Osteoblast (primary cell): ENCODE measurements around the gene C14orf180. TPM values are rescaled to one million over a fixed set of nuclear protein-coding genes. Genes with fewer than 3 reads are reported as not detected.

ENCODE experiments used
- DNase-seq: peaks from one replicate; pipeline ENCODE4 v3.0.0; 2011; ENCODE audit warnings: low spot score, mixed read lengths; ENCODE audit not compliant: insufficient read length; ENCODE audit errors: missing footprints
- H2AFZ ChIP-seq: 2 replicates; pipeline ENCODE4 v1.6.0; 2011; ENCODE audit warnings: mild to moderate bottlenecking, low read length
- H3K27ac ChIP-seq: 2 replicates; pipeline ENCODE4 v1.5.1; 2011; ENCODE audit warnings: mild to moderate bottlenecking, low read depth, low read length, moderate library complexity
- H3K27me3 ChIP-seq: 2 replicates; pipeline ENCODE4 v1.6.0; 2012; ENCODE audit warnings: mild to moderate bottlenecking, control low read depth, inconsistent platforms, low read length, moderate library complexity; ENCODE audit not compliant: insufficient read depth
- H3K36me3 ChIP-seq: 2 replicates; pipeline ENCODE4 v1.5.1; 2011; ENCODE audit warnings: mild to moderate bottlenecking, low read length, control low read depth, moderate library complexity; ENCODE audit not compliant: insufficient read depth
- H3K4me1 ChIP-seq: 2 replicates; pipeline ENCODE4 v1.5.1; 2011; ENCODE audit warnings: mild to moderate bottlenecking, low read length, control low read depth, moderate library complexity; ENCODE audit not compliant: insufficient read depth
- H3K4me2 ChIP-seq: 2 replicates; pipeline ENCODE4 v1.6.0; 2011; ENCODE audit warnings: mild to moderate bottlenecking, low read length; ENCODE audit not compliant: insufficient read depth
- H3K4me3 ChIP-seq: fragments of 200-600 bp; sonication (generic); 3 replicates; pipeline ENCODE4 v1.5.1; 2012; ENCODE audit warnings: mild to moderate bottlenecking, low read length, inconsistent platforms; ENCODE audit not compliant: insufficient read depth
- H3K79me2 ChIP-seq: 2 replicates; pipeline ENCODE4 v1.6.0; 2012; ENCODE audit warnings: mild to moderate bottlenecking, low read length, control low read depth, inconsistent platforms; ENCODE audit not compliant: insufficient read depth
- H3K9me3 ChIP-seq: 2 replicates; pipeline ENCODE4 v1.5.1; 2011; ENCODE audit warnings: low read depth, low read length, control low read depth
- H4K20me1 ChIP-seq: 2 replicates; pipeline ENCODE4 v1.6.0; 2012; ENCODE audit warnings: mild to moderate bottlenecking, low read length, control low read depth; ENCODE audit not compliant: insufficient read depth
- CTCF ChIP-seq: IDR thresholded peaks from 2 replicates; pipeline ENCODE4 v1.5.1; 2011; ENCODE audit warnings: mild to moderate bottlenecking, low read depth, low read length, moderate library complexity; ENCODE audit errors: extremely low read depth
- total RNA-seq: library from RNA; depleted of rRNA; stranded (reverse); fragments of >200 nt; gene quantifications from 2 replicates; pipeline ENCODE4 v1.2.3, GENCODE V29; 2012

C14orf180 gene
- total RNA-seq, 1 donor: not detected

GRCh38 chr14:104550861-104551728 lies 28.5 kb upstream of the C14orf180 start:
- H3K27me3 ChIP-seq: no peaks in the 10 kb centered on the region
- no peaks in the 10 kb centered on the region for H3K9me3 ChIP-seq
- H3K27ac ChIP-seq: no peak overlapping the region
- TF ChIP-seq CTCF: no peak
- no peaks in the 10 kb centered on the region for H3K36me3 ChIP-seq
- H3K4me1 ChIP-seq: no peaks in the 10 kb centered on the region
- H2AFZ ChIP-seq: no peak overlapping the region
- no peaks in the 10 kb centered on the region for H3K79me2 ChIP-seq
- no peaks in the 10 kb centered on the region for H4K20me1 ChIP-seq
- no peak overlapping the region for H3K4me3 ChIP-seq
- no peak overlapping the region for H3K4me2 ChIP-seq
- DNase-seq: peak; percentile 76

- Histone ChIP-seq H3K27me3 (no peaks in the 10 kb centered on the region), H3K4me2 (no peak overlapping the region), H4K20me1 (no peaks in the 10 kb centered on the region), H3K4me3 (no peak overlapping the region), H3K79me2 (no peaks in the 10 kb centered on the region), H2AFZ (no peak overlapping the region), H3K9me3 (no peaks in the 10 kb centered on the region), H3K4me1 (no peaks in the 10 kb centered on the region), H3K36me3 (no peaks in the 10 kb centered on the region), H3K27ac (no peak overlapping the region)
- TF ChIP-seq CTCF: no peak
- peak; percentile 80 for DNase-seq
Measured at GRCh38 chr14:104551851-104552737, 27.5 kb upstream of the C14orf180 start.

- Histone ChIP-seq H4K20me1 (no peaks in the 10 kb centered on the region), H3K4me2 (no peak overlapping the region), H3K79me2 (no peaks in the 10 kb centered on the region), H3K9me3 (no peaks in the 10 kb centered on the region), H3K4me3 (no peak overlapping the region), H2AFZ (no peak overlapping the region), H3K27me3 (no peaks in the 10 kb centered on the region), H3K36me3 (no peaks in the 10 kb centered on the region), H3K27ac (no peak overlapping the region), H3K4me1 (no peaks in the 10 kb centered on the region)
- DNase-seq: peak; percentile 87
- no peak for TF ChIP-seq CTCF
Measured at GRCh38 chr14:104552738-104553125, 26.8 kb upstream of the C14orf180 start.
